D721Med (cell line): Measurements from ENCODE around the gene SULT4A1.

Experiments used
- DNase-seq: peaks from one replicate; pipeline ENCODE4 v3.0.0; 2011; ENCODE audit warnings: low spot score; ENCODE audit not compliant: insufficient read length
- FAIRE-seq: peaks from 2 replicates; lab custom pipeline; 2011; peaks lifted over from hg19 to GRCh38; lab: Jason Lieb, UNC
- TF ChIP-seq, protein P1 (sequence below): IDR thresholded peaks from 2 replicates; pipeline ENCODE4 v1.5.1; 2012; ENCODE audit warnings: mild to moderate bottlenecking, control low read depth; ENCODE audit not compliant: insufficient read depth; ENCODE audit errors: missing control alignments

Gene SULT4A1

DNA sequence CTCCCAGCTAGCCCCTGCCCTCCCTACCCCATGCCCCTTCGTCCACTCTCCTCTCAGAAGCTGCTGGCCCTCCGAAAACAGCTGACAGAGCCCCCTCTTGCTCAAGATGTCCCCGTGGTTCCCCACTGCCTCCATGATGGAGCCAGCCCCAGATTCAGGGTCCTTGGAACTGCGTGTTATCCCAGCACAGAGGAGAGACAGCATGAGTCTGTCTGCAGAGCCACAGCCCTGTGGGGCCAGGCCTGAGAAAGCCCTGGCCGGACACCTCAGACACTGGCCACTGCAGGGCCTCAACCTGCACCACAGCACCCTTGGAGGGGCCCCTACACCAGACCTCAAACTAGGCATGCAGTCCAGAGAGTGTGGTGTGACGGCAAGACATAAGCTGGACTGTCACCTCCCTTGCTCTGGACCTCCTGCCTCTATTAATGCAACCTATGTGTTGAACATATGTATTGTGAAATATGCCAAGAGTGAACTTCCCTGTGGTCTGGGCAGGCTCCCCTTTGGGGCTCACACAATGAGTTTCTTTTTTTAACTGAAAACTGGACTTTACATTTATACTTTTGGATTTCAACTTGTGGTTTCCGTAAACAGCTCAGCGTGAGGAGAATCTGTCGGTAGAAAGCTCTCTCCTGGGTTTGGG, 19.9 kb upstream of the SULT4A1 start:
- DNase-seq (no peak), FAIRE-seq (no peak)
- TF ChIP-seq, protein P1, sequence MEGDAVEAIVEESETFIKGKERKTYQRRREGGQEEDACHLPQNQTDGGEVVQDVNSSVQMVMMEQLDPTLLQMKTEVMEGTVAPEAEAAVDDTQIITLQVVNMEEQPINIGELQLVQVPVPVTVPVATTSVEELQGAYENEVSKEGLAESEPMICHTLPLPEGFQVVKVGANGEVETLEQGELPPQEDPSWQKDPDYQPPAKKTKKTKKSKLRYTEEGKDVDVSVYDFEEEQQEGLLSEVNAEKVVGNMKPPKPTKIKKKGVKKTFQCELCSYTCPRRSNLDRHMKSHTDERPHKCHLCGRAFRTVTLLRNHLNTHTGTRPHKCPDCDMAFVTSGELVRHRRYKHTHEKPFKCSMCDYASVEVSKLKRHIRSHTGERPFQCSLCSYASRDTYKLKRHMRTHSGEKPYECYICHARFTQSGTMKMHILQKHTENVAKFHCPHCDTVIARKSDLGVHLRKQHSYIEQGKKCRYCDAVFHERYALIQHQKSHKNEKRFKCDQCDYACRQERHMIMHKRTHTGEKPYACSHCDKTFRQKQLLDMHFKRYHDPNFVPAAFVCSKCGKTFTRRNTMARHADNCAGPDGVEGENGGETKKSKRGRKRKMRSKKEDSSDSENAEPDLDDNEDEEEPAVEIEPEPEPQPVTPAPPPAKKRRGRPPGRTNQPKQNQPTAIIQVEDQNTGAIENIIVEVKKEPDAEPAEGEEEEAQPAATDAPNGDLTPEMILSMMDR, result no peak

DNA sequence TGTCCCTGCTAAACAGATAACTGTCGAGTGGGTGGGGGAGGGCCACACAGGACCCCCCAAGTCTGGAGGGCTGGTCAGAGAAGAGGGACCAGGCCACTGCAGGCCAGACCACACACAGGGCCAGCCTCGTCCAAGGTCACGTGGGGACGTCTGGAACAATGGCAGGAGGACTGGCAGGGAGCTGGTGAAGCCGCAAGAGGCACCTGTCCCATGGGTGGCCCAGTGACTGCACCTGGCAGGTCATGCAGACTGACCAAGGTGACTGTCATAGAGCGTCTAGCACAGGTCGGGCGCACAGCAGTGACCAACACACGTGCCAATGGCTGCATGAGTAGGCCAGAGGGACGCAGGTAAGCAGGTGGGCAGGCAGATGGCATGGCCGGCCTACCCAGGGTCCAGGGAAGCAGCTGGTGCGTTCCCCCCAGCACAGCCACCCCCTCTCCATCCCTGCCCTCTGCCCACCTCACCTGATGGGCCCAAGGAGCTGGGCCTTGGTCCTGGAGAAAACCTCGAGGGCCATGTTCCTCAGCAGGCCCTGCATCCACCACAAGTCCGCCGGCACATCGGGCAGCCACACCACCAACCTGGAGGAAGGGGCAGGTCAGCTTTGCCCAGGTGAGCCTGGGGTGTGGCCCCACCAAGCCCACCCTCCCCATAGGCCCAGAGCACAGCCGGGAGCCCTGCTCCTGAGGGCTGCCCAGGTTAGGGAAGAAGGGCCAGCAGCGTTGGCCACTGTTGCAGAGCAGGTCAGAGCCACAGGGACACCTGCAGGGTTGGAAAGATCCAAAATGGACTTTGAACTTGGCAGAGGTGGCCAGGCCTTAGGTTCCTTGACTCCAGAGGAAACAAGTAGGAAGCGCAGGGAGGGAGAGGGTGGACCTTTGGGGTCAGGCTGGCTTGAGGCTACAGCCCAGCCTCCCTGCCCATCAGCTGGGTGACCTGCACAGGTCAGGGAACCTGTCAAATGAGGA, 19.1 kb upstream of the SULT4A1 start:
- TF ChIP-seq, protein P1, result no peak

DNA sequence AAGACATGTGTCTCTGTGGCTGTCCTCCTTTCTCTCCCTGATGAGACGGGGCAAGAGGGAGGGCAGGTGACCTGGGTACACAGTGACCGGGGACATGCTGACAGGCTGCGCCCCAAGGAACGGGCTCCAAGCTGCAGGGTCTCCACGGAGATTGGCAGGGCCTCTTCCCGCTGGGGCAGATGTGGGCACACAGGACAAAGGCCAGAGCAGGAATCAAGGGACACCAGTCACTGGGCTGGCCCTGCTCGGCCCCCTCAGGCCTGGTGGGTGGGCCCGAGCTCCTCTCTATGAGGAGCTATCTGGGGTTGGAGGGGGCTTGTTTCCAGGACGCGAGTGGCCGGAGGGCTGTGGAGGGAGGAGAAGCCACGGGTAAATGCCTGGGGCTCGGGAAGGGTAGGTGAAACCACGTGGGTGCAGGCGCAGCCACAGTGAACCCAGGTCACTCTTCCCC, 18.3 kb upstream of the SULT4A1 start:
- TF ChIP-seq, protein P1, result no peak
- FAIRE-seq, result no peak

More for the DNA sequence above, 19.1 kb upstream of the SULT4A1 start:
- FAIRE-seq, result no peak
- no peak for DNase-seq

DNA sequence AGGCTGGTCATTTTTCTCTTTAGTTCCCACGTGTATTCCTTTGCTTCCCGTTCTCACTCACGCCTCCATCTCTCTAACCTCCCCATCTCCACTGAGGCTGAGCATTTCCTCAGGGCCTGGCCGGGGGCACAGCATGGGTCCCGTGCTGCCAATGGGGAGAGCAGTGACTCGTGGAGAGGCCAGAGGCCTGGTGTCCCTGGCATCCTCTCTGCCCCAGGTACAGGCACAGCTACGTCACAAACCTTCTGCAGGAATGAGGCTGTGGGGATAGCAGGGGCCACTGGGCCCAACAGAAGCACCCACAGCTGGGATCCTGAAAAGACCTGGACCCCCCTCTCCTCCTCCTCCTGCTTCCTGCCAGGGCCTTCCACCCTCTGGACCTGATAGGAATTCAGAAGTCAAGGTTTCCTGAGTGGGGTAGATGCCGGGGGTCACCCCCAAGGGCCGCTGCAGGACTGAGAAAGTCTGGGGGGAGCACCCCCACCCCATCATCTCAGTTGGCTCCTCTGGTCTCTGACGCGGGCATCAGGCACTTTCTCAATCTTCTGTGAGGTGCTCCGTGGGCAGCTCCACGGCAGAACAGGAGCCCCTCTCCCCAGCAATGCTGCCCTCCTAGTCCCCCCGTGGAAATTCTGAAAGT, 17.7 kb upstream of the SULT4A1 start:
- TF ChIP-seq, protein P1, result no peak
- FAIRE-seq, result no peak
- no peak for DNase-seq

More for the DNA sequence above, 18.3 kb upstream of the SULT4A1 start:
- no peak for DNase-seq

DNA sequence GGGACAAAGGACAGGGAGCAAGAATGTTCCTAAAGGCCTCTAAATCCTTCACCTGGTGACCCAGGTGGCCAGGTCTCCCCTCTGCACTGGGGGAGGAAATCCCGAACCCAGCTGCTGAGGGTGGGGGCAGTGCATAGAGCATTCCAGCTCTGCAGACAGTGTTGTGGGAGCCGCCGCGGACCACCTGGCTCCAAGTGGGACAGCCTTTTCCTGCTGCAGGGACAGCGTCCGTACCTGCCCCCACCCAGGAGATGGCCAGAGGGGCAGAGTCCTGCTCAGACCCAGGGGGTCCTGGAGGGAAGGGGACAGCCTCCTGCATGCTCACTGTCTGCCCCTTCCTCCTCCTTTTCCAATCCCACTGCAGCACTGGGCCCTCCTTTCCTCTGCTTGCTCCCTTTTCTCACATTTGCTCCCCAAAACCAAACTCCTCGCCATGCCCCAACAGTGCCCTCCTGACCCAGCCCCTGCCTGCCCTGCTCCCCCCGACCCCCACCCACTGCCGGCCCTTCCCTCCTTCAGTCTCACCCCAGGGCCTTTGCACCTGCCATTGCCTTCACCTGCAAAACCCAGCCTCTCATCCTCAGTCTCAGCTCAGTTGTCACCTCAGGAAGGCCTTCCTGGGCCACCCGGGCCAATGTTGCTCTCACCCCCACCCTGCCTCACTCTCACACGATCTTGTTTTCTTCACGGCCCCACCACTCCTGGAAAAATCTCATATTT, 16.7 kb upstream of the SULT4A1 start:
- TF ChIP-seq, protein P1, result no peak
- no peak for FAIRE-seq
- DNase-seq, result no peak

DNA sequence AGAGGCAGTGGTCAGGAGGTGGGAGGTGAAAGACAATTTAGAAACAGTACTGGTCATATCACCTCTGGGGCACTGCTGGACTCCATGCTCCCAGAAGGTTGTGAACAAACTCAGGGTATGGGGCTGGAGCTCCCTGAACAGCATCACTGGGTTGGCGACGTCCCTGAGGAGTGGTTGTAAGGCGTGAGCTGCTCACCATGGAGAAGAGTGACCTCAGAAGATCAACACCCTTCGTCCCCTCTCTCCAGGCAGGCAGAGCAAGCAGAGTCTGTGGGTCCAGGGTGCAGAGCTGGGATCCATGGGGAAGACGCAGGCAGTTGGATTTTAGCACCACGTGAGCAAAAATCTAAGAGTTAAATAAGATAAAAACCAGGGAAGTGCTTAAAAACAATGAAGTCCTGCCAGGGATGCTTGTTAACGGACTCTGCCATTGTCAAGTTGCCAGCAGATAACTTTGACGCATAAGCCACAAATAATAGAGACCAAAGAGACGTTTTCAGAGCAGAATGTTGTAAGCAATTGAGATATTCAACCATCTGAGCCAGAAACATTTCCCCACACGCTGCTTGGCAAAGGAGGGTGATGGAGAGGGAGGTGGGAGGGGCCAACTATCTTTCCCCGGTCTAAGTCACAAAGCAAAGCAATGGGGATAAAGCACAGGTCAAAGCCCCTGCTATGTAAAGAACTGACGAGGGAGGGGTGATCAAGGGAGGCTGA, 15.9 kb upstream of the SULT4A1 start:
- TF ChIP-seq, protein P1, result no peak
- FAIRE-seq, result no peak

More for the DNA sequence above, 15.9 kb upstream of the SULT4A1 start:
- no peak for DNase-seq
